ENCODE results near the gene ERICH3.

The ERICH3 gene

DNA sequence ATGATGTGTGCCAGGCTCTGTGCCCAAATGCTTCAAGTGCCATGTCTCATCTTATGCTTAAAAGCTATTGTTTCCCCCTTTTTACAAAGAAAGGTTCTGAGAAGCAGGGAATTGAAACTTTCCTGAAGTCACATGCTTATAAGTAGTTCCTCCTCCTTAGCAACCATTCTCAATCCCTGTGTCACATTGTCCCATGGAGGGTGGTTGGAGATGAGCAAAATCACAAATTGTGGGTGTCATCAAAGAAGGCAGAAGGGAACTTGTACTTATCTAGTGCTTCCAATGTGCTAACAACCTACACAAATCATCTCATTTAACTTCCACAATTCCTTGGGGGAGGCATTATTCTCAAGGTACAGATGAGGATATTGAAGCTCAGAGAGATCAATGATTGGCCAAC is 10.1 kb upstream of the ERICH3 start:
- CTCF ChIA-PET, result no interaction called here
- TF ChIP-seq, protein P1, sequence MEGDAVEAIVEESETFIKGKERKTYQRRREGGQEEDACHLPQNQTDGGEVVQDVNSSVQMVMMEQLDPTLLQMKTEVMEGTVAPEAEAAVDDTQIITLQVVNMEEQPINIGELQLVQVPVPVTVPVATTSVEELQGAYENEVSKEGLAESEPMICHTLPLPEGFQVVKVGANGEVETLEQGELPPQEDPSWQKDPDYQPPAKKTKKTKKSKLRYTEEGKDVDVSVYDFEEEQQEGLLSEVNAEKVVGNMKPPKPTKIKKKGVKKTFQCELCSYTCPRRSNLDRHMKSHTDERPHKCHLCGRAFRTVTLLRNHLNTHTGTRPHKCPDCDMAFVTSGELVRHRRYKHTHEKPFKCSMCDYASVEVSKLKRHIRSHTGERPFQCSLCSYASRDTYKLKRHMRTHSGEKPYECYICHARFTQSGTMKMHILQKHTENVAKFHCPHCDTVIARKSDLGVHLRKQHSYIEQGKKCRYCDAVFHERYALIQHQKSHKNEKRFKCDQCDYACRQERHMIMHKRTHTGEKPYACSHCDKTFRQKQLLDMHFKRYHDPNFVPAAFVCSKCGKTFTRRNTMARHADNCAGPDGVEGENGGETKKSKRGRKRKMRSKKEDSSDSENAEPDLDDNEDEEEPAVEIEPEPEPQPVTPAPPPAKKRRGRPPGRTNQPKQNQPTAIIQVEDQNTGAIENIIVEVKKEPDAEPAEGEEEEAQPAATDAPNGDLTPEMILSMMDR (IDR thresholded peaks at IDR 0.05; ENCODE audit: insufficient read depth, low read length, missing control alignments), result no peak
- no peak overlapping the region for H3K4me3 ChIP-seq (ENCODE audit: low read depth, low read length)
- POLR2A ChIA-PET, result no interaction called here
- DNase-seq (ENCODE audit: low read depth, low spot score), result no peak

DNA sequence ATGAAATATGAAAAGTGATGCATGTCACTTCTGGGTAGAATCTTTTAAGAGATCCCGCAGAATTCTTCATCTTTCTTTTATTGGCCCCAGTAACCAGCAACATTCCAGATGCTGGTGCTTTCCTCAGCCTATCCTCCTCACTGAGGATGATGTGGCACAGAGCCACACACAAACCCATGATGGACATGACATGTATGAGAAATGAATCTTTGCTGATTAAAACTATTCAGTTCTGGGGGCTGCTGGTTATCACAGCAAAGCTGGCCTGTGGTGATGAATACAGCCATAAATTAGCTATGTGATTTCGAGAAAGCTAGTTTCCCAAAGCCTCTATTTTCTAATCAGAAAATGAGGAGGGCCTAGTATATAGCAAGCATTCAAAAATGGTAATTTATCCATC is 8.3 kb upstream of the ERICH3 start:
- ChIA-PET CTCF (interaction anchor here (1.0 kb wide), 1 partner anchor 9 kb away, joined by 5 read pairs; no protein-coding TSS in a partner anchor), POLR2A (no interaction called here)
- DNase-seq (ENCODE audit: low read depth, low spot score), result no peak
- H3K4me3 ChIP-seq (ENCODE audit: low read depth, low read length), result no peak overlapping the region
- TF ChIP-seq, protein P1 (IDR thresholded peaks at IDR 0.05; ENCODE audit: insufficient read depth, low read length, missing control alignments), result no peak

DNA sequence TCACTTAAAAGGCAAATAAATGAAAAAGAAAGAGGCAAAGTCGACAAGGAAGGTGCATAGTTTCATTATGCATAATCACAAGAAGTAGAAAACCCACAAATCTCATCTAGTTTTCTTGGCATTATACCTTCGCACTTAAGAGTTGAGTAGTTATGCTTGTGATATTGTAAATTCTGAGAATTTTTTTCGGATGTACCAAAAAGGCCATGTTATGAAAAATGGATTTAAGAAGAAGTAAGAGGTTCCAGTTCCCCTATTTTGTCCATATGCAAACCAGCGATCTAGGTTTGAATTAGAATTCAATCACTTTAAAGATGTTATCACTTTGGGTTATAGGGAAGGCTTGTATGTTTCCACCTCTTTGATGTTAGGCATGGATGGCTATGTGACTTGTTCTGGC is 7.9 kb upstream of the ERICH3 start:
- ChIA-PET POLR2A (no interaction called here), CTCF (interaction anchor here (1.1 kb wide), 1 partner anchor 8 kb away, joined by 5 read pairs; no protein-coding TSS in a partner anchor)
- H3K4me3 ChIP-seq (ENCODE audit: low read depth, low read length), result no peak overlapping the region
- TF ChIP-seq, protein P1 (IDR thresholded peaks at IDR 0.05; ENCODE audit: insufficient read depth, low read length, missing control alignments), result no peak
- no peak for DNase-seq (ENCODE audit: low read depth, low spot score)

DNA sequence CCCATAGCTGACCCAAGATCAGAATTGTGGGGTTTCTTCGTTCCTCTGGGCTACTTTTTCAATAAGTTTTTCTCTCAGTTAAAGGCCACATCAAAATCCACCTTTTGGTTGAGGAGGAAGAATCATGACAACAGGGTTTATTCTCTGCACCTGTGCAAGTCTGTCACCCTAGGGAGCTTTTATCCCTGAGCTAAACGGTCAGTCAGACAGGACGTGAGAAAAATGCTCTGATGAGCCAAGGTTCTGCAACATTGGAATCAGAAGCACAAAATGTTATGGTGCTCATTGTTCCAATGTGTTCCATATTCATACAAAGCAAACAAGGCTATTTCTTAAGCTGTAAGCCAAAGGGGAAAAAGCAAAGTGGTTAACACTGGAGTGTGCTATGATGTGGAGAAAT is 7.4 kb upstream of the ERICH3 start:
- CTCF ChIA-PET, result interaction anchor here (1.1 kb wide), 1 partner anchor 9 kb away, joined by 5 read pairs; no protein-coding TSS in a partner anchor
- POLR2A ChIA-PET, result no interaction called here
- H3K4me3 ChIP-seq (ENCODE audit: low read depth, low read length), result no peak overlapping the region
- DNase-seq (ENCODE audit: low read depth, low spot score), result no peak
- TF ChIP-seq, protein P1 (IDR thresholded peaks at IDR 0.05; ENCODE audit: insufficient read depth, low read length, missing control alignments), result no peak

DNA sequence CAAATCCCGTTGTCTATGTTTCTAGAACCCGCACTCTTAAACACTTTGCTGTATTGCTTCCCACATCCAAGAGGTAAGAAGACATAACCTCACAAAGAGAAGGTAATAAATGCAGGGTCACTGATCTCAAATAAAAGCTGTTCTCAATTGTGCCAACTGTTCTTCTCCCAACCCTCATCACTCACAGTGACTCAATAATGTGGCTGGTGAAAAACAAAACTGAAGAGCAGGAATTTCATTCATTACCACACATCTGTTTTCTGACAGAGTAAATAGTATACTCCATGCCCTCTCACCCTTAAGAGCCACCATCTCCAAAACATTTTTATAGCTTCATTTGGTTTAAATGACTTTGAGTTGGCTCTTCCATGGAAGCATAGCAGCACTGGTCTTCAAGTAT is 6.2 kb upstream of the ERICH3 start:
- ChIA-PET POLR2A (no interaction called here), CTCF (interaction anchor here (1.1 to 1.5 kb wide), 2 partner anchors 9 to 12 kb away, joined by 5 to 9 read pairs; no protein-coding TSS in a partner anchor)
- TF ChIP-seq, protein P1 (IDR thresholded peaks at IDR 0.05; ENCODE audit: insufficient read depth, low read length, missing control alignments), result no peak
- no peak for DNase-seq (ENCODE audit: low read depth, low spot score)
- no peak overlapping the region for H3K4me3 ChIP-seq (ENCODE audit: low read depth, low read length)

DNA sequence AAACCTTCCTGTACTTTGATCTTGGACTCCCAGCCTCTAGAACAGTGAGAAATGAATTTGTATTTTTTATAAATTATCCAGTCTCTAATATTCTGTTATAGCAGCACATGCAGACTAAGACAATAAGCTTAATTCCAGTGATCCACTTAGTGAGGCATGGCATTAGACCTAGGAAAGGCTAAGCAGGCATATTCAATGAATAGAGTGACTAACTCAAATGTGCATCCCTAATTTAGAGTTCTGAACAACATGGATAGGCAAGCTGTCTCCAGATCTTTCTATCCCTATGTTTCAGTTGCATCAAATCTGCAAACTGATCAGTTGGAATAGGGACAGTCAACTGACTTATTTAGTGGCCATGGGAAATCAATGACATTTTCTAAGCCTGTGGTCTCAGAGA is 4.3 kb upstream of the ERICH3 start:
- no peak for DNase-seq (ENCODE audit: low read depth, low spot score)
- POLR2A ChIA-PET, result no interaction called here
- TF ChIP-seq, protein P1 (IDR thresholded peaks at IDR 0.05; ENCODE audit: insufficient read depth, low read length, missing control alignments), result no peak
- CTCF ChIA-PET, result no interaction called here
- no peak overlapping the region for H3K4me3 ChIP-seq (ENCODE audit: low read depth, low read length)
